ENCODE results near the gene LEF1. TPM values are rescaled to one million over a fixed set of nuclear protein-coding genes. Genes with fewer than 3 reads are reported as not detected.

LEF1 gene
- total and polyA plus RNA-seq, 9 of the 15 experiments (the other 6 are each of a cell fraction or from before 2014, with no cell fraction given), result 15.1 to 81.1 (median 29.7) TPM

DNA sequence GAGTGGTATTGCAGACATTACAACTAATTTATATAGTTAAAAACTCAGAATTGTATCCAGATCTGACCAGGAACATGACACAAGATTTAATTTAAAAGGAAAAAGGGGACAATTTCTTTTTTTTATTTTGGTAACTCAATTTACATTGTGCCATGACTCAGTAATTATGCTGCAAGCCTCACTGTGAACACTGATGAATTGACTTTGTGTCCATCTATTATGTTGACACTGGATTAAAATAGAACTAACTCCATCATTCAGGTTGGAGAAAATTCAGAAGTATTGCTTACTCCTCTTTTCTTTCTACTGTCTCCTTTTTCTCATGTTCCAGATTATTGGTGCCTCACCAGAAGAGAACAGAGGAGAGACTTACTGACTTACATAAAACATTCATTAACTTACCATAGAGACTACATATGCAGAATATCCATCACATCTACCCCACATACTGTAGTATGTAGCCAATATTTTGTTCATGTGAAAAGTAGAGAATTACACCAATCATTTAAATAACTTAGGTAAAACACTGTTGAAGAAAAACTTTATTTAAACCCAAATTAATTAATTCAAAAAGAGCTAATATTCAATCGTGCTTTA, 15.8 kb upstream of the LEF1 start:
- no peaks in the 10 kb centered on the region for H3K79me2 ChIP-seq (ENCODE audit: control insufficient read depth, insufficient read depth, low read length)
- POLR2A ChIA-PET, result interaction anchor here (0.8 kb wide), 1 partner anchor 460 kb away, joined by 3 read pairs; no protein-coding TSS in a partner anchor
- ATAC-seq (no peak), DNase-seq (ENCODE audit: extremely low read depth in 1 of 4, low spot score in 3 of 4) (no peak), FAIRE-seq (no peak)
- in situ Hi-C loops (cut with MboI) (no loop called here), intact Hi-C loops (cut with micrococcal nuclease) (loop anchor here (5.0 kb wide), 1 partner anchor 167 kb away; no protein-coding TSS in a partner anchor)
- no peaks in the 10 kb centered on the region for H3K27me3 ChIP-seq (ENCODE audit: control insufficient read depth in 2 of 2, insufficient read depth in 2 of 2, low read length in 2 of 2)
- H3K4me2 ChIP-seq (ENCODE audit: insufficient read depth, low read length), result no peak overlapping the region
- H3K4me3 ChIP-seq, result no peak overlapping the region
- no peak overlapping the region for H2AFZ ChIP-seq (ENCODE audit: low read depth, low read length)
- CTCF ChIA-PET (ENCODE audit: low intra/inter-chr PET ratio), result no interaction called here
- H3K36me3 ChIP-seq (ENCODE audit: control insufficient read depth, insufficient read depth, low read length), result no peaks in the 10 kb centered on the region
- no peaks in the 10 kb centered on the region for H3K4me1 ChIP-seq (replicated peaks in 1 of 2; ENCODE audit: control insufficient read depth in 2 of 2, insufficient read depth in 2 of 2, low read length in 2 of 2)
- TF ChIP-seq BCOR (IDR thresholded peaks at IDR 0.05), result no peak
- TF ChIP-seq, protein P1, sequence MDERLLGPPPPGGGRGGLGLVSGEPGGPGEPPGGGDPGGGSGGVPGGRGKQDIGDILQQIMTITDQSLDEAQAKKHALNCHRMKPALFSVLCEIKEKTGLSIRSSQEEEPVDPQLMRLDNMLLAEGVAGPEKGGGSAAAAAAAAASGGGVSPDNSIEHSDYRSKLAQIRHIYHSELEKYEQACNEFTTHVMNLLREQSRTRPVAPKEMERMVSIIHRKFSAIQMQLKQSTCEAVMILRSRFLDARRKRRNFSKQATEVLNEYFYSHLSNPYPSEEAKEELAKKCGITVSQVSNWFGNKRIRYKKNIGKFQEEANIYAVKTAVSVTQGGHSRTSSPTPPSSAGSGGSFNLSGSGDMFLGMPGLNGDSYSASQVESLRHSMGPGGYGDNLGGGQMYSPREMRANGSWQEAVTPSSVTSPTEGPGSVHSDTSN (CRISPR knock-in tag; IDR thresholded peaks at IDR 0.05; ENCODE audit: low read depth), result no peak
- TF ChIP-seq, protein P1 (tag; conservative IDR thresholded peaks at IDR 0.05; ENCODE audit: low read depth), result peak; percentile 45
- H3K9me3 ChIP-seq (replicated peaks; ENCODE audit: control insufficient read depth, insufficient read depth, low read depth, low read length), result no peaks in the 10 kb centered on the region
- 9% methylated on average over 1 of the region's 1 CpG for WGBS (ENCODE audit: insufficient coverage, low coverage, missing lambda C conversion rate)
- no TSS peak for BruUV-seq (replicated peaks)
- no peaks in the 10 kb centered on the region for H4K20me1 ChIP-seq (replicated peaks; ENCODE audit: control insufficient read depth, insufficient read depth, low read length)
- no peak overlapping the region for H3K9ac ChIP-seq (ENCODE audit: insufficient read depth in 1 of 2, low read depth in 2 of 2, low read length in 2 of 2)
- H3K27ac ChIP-seq (ENCODE audit: extremely low read depth, low read depth, low read length), result no peak overlapping the region
- H3K9me1 ChIP-seq (ENCODE audit: control insufficient read depth, insufficient read depth, low read length), result no peaks in the 10 kb centered on the region

Measured in K562 (cell line).